ENCODE data around the gene USP47. TPM values are rescaled to one million over a fixed set of nuclear protein-coding genes. Genes with fewer than 3 reads are reported as not detected.

The USP47 gene
- total and polyA plus RNA-seq, 2 donors (not counting 1 experiment from before 2014, with no cell fraction given) = 12.8 to 52.9 TPM

GRCh38 chr11:11960687-11961086, 118.9 kb downstream of the USP47 start:
- no peak overlapping the region for H3K27ac Mint-ChIP-seq
- DNase-seq = no peak
- Histone ChIP-seq H3K36me3 (replicated peaks in 1 of 2; ENCODE audit: control extremely low read depth in 1 of 2, control insufficient read depth in 1 of 2, extremely low read depth in 1 of 2, insufficient read depth in 2 of 2, low read length in 1 of 2) (peaks cover 9 to 10% of the 10 kb centered on the region in 2 experiments), H3K9ac (ENCODE audit: low read length) (no peak overlapping the region), H3K27ac (ENCODE audit: low read length in 2 of 2) (no peak overlapping the region), H4K20me1 (ENCODE audit: control insufficient read depth, insufficient read depth, low read length, poor library complexity, severe bottlenecking) (no peaks in the 10 kb centered on the region), H3K4me3 (ENCODE audit: control extremely low read depth in 1 of 5, extremely low read depth in 1 of 5, insufficient read depth in 1 of 5, low read depth in 2 of 5, low read length in 4 of 5) (no peak overlapping the region), H3K9me3 (ENCODE audit: control extremely low read depth in 1 of 3, control insufficient read depth in 2 of 3, insufficient read depth in 1 of 3, low read length in 2 of 3) (peaks cover 0 to 4% (median 0%) of the 10 kb centered on the region in 3 donors), H2AFZ (ENCODE audit: insufficient read depth, low read depth, low read length, poor library complexity, severe bottlenecking) (no peak overlapping the region), H3K4me1 (ENCODE audit: control insufficient read depth in 2 of 2, insufficient read depth in 2 of 2, low read length in 2 of 2) (no peaks in the 10 kb centered on the region), H3K27me3 (replicated peaks in 1 of 4; ENCODE audit: control extremely low read depth in 1 of 4, control insufficient read depth in 3 of 4, insufficient read depth in 4 of 4, low read length in 3 of 4) (peaks cover 0 to 4% (median 0%) of the 10 kb centered on the region in 4 experiments), H3K4me2 (replicated peaks; ENCODE audit: low read depth, low read length, poor library complexity, severe bottlenecking) (no peak overlapping the region), H3K79me2 (ENCODE audit: control insufficient read depth, insufficient read depth, low read length) (no peaks in the 10 kb centered on the region)
- no CpG with 5 or more reads among the region's 1 CpG for WGBS (ENCODE audit: insufficient coverage)
- CTCF ChIA-PET = interaction anchor here (1.6 kb wide), 1 partner anchor 15 kb away, joined by 4 read pairs; no protein-coding TSS in a partner anchor
- H3K4me3 Mint-ChIP-seq = no peak overlapping the region
- TF ChIP-seq CTCF (IDR thresholded peaks at IDR 0.05) (no peak), EZH2 (IDR thresholded peaks at IDR 0.05; ENCODE audit: borderline replicate concordance, insufficient read depth, low read depth, low read length, poor library complexity, severe bottlenecking) (no peak)
- no peaks in the 10 kb centered on the region for H3K9me3 Mint-ChIP-seq (ENCODE audit: insufficient read depth)
- POLR2A ChIA-PET = no interaction called here
- no peaks in the 10 kb centered on the region for H3K27me3 Mint-ChIP-seq
- no peak for ATAC-seq (ENCODE audit: low read depth)
- peaks cover 10% of the 10 kb centered on the region for H3K4me1 Mint-ChIP-seq
- intact Hi-C loops (cut with micrococcal nuclease) = no loop called here

- Histone ChIP-seq H3K9me3 (ENCODE audit: control extremely low read depth in 1 of 3, control insufficient read depth in 2 of 3, insufficient read depth in 1 of 3, low read length in 2 of 3) (peaks cover 0 to 4% (median 0%) of the 10 kb centered on the region in 3 donors), H3K4me3 (ENCODE audit: control extremely low read depth in 1 of 5, extremely low read depth in 1 of 5, insufficient read depth in 1 of 5, low read depth in 2 of 5, low read length in 4 of 5) (no peak overlapping the region), H4K20me1 (ENCODE audit: control insufficient read depth, insufficient read depth, low read length, poor library complexity, severe bottlenecking) (no peaks in the 10 kb centered on the region), H3K36me3 (replicated peaks in 1 of 2; ENCODE audit: control extremely low read depth in 1 of 2, control insufficient read depth in 1 of 2, extremely low read depth in 1 of 2, insufficient read depth in 2 of 2, low read length in 1 of 2) (peaks cover under 1 to 7% of the 10 kb centered on the region in 2 experiments), H3K9ac (ENCODE audit: low read length) (no peak overlapping the region), H3K27ac (ENCODE audit: low read length in 2 of 2) (no peak overlapping the region), H2AFZ (ENCODE audit: insufficient read depth, low read depth, low read length, poor library complexity, severe bottlenecking) (no peak overlapping the region), H3K4me2 (replicated peaks; ENCODE audit: low read depth, low read length, poor library complexity, severe bottlenecking) (no peak overlapping the region), H3K27me3 (replicated peaks in 1 of 4; ENCODE audit: control extremely low read depth in 1 of 4, control insufficient read depth in 3 of 4, insufficient read depth in 4 of 4, low read length in 3 of 4) (peaks cover 0 to 9% (median 0%) of the 10 kb centered on the region in 4 experiments), H3K79me2 (ENCODE audit: control insufficient read depth, insufficient read depth, low read length) (no peaks in the 10 kb centered on the region), H3K4me1 (ENCODE audit: control insufficient read depth in 2 of 2, insufficient read depth in 2 of 2, low read length in 2 of 2) (no peaks in the 10 kb centered on the region)
- Mint-ChIP-seq H3K4me3 (no peak overlapping the region), H3K27ac (no peak overlapping the region), H3K4me1 (peaks cover 10% of the 10 kb centered on the region), H3K27me3 (peaks cover 6% of the 10 kb centered on the region), H3K9me3 (ENCODE audit: insufficient read depth) (no peaks in the 10 kb centered on the region)
- intact Hi-C loops (cut with micrococcal nuclease) = no loop called here
- WGBS (ENCODE audit: insufficient coverage) = 88% methylated on average over 3 of the region's 3 CpGs
- ATAC-seq (ENCODE audit: low read depth) (no peak), DNase-seq (no peak)
- TF ChIP-seq CTCF (IDR thresholded peaks at IDR 0.05) (no peak), EZH2 (IDR thresholded peaks at IDR 0.05; ENCODE audit: borderline replicate concordance, insufficient read depth, low read depth, low read length, poor library complexity, severe bottlenecking) (no peak)
- POLR2A ChIA-PET = no interaction called here
- CTCF ChIA-PET = interaction anchor here (1.6 kb wide), 1 partner anchor 16 kb away, joined by 4 read pairs; no protein-coding TSS in a partner anchor
Measured at GRCh38 chr11:11961399-11962028, 119.7 kb downstream of the USP47 start.
